Stromal cell of bone marrow (primary cell): ENCODE data around the gene CXCL17.

Experiments
- DNase-seq: peaks from one replicate; pipeline ENCODE4 v3.0.0-alpha.2; 2012; ENCODE audit warnings: low read depth

Gene CXCL17

DNA sequence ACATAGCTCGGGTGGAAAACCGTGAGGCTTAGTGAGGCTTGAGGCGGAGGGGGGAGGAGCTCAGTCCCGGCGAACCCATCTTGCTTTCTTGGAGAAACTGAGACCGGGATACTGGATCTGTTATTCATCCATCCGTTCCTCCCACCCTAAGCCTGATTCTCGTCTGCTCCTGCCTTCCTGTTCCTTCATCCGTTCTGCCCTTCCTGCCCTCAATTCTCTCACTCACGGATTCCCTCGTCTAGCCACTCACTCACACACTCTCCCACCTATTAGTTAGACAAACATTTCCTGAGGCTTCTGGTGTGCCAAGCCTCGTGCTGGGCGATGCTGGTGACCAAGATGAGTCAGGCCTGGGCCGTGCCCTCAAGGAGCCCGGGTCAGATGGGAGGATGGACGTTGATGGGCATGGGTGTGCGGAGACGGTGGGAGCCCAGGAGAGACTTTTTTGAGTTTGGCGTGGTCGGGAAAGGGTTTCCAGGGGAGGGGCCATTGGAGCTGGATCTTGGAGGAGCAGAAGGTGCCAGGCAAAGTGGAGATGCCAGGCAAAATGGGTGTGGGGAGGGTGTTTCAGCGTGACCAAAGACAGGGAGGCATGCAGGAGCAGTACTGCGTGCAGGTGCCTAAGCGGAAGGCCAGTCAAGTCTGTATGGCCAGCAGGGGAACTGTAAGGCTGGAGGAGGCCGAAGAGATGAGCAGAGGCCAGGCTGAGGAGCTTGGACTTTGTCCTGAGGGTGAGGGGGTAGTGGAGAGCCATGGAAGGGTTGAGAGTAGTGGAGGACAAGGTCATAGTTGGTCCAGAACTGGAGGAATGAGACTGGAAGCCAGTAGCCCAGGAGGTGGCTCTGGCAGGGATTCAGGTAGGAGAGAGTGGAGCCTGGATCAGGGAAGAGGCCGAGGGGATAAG, 45.2 kb downstream of the CXCL17 start:
- DNase-seq = no peak

DNA sequence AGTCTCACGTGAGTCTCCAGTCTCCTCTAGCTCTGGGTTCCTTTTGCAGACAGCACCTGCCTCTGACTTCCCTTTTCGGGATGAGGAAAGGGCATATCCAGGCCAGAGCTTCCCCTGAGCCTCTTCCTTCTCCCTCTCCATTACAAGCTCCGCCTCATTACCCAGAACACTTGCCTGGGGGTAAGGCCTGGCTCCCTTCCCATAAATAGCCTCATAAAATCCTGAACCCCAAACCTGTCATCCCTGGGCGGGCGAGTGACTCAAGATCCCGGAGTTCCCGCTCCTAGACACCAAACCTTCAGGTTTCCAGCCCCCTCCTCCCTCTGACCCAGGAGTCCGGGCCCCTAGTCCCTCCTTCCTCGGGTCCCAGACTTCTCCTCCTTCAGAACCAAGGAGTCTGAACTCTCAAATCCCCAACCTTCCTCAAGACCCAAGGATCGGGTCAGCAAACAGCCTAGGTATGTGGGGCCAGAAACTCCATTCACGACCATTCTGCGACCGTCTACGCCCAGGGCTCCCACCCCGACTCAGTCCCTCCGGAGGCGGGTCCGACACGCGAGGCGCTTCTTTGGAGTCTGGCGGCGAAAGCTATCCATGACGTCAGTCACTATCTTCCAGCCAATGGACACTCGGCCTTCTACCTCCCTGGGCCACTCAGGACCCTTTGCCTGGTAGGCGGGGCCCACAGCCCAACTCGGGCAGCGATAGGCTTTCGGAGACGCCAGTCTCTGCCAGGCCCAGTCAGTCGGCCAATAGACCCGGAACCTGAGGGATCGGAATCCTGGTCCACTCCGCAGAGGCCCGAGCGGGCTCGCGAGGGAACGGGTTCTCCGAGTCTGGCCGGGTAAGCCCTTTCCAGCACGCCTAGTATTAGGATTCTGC, 46.1 kb downstream of the CXCL17 start:
- DNase-seq = peak; percentile 98

DNA sequence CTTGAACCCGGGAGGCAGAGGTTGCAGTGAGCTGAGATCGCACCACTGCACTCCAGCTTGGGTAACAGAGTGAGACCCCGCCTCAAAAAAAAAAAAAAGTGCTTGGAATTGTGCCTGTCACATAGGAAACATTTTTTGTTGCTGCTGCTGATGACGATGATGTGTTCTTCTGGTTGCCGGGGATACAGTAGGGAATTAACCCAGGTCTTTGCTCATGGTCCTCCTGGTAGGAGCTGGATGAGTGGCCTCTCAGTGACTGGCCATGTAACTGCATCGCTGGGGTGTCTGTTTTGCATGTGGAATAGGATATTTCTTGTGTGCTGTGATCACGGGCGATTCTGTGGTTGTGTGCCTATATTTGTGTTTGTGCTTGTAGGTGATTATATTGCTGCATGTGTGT, 48.0 kb downstream of the CXCL17 start:
- DNase-seq = no peak

DNA sequence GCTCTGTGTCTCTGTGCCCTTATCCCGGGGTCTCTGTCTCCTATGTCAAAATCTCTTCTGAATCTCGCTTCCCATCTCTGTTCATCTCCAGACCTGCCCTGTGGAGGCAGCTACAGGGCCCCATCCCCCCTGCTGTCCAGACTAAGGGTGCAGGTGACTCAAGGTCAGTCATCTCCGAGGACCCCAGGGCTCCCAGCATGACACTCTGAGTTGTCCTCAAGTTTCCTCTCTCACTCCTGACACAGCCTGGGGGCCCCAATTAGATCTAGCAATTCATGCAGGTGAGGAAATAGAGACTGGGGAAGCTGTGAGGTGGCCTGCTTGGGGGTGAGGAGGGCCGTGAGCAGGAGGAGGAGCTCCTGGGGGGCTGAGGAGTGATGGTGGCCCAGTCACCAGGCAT, 50.6 kb downstream of the CXCL17 start:
- no peak for DNase-seq

DNA sequence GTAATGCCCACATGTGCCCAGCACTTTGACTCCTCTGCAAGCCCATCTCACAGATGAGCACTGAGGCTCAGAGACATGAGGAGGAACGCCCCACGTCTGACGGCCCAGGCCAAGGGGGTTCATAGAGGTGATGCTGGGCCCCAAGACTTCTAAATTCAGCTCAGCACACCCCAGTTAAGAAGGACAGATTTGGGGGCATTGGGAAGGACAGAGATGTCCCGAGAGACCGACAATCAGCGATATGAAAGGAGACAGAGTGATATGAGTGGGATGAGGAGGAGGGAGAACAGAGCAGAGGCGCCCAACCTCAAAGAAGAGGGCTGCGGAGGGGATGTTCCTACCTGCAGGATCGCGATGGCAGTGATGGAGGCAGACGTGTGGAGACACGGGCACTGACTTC, 52.8 kb downstream of the CXCL17 start, which contains the start of gene CNFN:
Gene CNFN (minus strand): TSS at position 399 of the 400 bp plus-strand sequence. CDS start 1,260 bp downstream, outside the sequence.
- DNase-seq = no peak

DNA sequence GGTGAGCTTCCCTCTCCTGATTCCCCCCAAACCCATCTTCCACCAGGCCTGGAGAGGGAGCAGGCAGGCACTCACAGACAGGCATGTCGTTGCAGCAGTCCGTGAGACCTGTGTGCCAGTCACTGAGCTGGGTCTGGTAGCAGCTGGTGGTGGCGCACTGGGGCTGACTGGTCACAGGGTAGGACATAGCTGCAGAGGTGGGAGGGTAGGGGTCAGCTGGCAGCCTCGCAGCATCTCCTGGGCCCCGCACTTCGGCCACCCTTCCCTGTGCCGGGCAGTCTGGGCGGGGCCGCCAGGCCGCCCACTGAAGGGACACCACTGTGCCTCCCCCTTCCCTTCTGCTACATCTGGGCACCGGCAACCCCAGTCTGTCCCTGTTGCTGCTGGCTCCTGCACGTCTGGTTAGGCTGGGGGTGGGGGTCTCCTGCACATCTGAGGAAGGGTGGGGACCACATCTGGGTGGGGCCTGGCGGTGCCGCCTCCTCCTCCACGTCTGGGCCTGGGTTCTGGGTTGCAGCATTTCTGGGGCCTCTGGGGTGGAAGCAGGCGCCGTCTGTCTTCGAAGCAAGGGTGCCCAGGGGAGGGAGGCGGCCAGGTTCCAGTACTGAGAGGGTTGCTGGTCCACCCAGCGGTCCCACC, 53.8 kb downstream of the CXCL17 start:
- DNase-seq = no peak

DNA sequence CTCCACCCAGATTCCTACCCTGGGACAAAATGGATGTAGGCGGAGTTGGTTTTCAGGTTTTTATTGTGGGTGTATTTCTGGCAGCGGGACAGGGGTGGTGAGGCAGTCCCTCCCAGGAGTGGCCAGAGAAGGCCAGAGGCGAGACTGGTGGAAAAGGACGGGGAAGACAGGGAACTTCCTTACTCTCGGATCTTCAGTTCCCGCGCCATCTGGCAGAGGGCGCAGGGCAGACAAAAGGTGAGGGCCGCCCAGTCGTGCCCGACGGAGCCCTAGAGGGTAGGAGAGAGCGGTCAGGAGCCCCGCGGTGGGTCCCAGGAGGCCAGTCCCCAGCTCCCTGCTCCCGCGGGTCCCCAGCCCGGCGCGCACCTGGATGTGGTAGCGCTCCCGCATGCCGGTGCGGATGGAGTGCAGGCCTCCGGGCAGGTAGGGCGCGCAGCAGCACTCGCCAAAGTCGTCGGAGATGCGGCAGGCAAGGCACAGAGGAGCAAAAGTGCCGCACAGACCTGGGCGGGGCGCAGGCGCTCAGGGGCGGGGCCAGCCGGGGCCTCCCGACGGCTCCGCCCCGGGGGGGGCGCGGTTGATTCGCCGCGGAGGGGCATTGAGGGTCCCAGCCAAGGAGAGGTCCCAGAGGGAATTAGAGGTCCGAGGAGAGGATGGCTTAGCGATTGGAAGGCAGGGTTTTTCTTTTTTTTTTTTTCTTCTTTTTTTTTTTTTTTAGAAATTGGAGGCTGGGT, 55.6 kb downstream of the CXCL17 start:
- no peak for DNase-seq

DNA sequence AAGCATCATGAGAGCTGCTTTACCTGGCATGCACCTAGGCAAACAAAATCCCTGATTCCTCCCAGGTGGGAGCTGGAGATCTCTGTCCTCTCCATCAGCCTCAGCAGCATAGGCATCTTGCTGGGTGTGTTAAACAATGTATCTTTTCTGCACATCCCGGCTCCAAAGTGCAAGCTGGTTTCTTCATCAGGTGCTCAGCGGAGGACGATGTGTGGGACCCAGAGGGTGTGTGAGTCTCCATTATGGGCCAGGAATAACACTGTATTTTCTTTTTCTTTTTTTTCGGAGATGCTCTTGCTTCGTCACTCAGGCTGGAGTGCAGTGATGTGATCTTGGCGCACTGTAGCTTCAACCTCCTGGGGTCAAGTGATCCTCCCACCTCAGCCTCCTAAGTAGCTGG, 62.6 kb downstream of the CXCL17 start:
- no peak for DNase-seq
